ENCODE measurements around the gene CFAP157. TPM values are rescaled to one million over a fixed set of nuclear protein-coding genes. Genes with fewer than 3 reads are reported as not detected.

Gene CFAP157
- total RNA-seq, 1 experiment from 2014 or later: not detected

DNA sequence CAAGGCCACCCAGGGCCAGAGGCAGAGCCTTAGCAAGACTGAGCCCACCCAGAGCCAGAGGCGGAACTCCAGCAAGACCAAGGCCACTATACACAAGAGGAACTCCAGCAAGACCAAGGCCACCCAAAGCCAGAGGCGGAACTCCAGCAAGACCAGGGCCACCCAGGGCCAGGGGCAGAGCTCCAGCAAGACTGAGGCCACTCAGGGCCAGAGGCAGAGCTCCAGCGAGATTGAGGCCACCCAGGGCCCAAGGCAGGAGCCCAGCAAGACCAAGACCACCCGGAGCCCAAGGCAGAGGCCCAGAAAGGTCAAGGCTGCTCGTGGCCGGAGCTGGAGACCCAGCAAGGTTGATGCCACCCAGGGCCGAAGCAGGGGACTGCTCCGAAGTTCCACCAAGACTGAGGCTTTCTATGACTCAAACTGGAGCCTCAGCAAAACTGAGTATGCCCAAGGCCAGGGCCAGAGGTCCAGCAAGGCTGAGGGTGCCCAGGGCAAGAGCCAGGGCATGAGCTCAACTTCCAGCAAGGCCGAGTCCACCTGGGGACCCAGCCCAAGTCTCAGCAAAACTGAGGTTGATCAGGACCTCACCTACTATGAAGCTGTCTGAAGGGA is 24.1 kb downstream of the CFAP157 start:
- Histone ChIP-seq H3K79me2 (ENCODE audit: low read length) (no peaks in the 10 kb centered on the region), H2AFZ (ENCODE audit: low read length) (no peak overlapping the region), H3K4me2 (ENCODE audit: low read depth, low read length, poor library complexity, severe bottlenecking) (no peak overlapping the region), H3K9me3 (ENCODE audit: low read length) (no peaks in the 10 kb centered on the region), H3K9ac (ENCODE audit: low read length) (no peak overlapping the region), H3K9me2 (replicated peaks; ENCODE audit: insufficient read depth, low read length) (no peaks in the 10 kb centered on the region), H3K27ac (ENCODE audit: low read length) (no peak overlapping the region), H3K27me3 (ENCODE audit: low read length) (no peaks in the 10 kb centered on the region), H3K36me3 (ENCODE audit: insufficient read depth, low read length) (no peaks in the 10 kb centered on the region), H3K4me1 (ENCODE audit: low read length) (peaks cover 14% of the 10 kb centered on the region), H4K20me1 (ENCODE audit: insufficient read depth, low read depth, low read length) (no peaks in the 10 kb centered on the region), H3K4me3 (ENCODE audit: low read length) (no peak overlapping the region)
- no peak for DNase-seq

- no peaks in the 10 kb centered on the region for H4K20me1 ChIP-seq (ENCODE audit: insufficient read depth, low read depth, low read length)
- H3K9ac ChIP-seq (ENCODE audit: low read length): no peak overlapping the region
- no peak overlapping the region for H3K27ac ChIP-seq (ENCODE audit: low read length)
- H3K4me2 ChIP-seq (ENCODE audit: low read depth, low read length, poor library complexity, severe bottlenecking): no peak overlapping the region
- no peaks in the 10 kb centered on the region for H3K9me3 ChIP-seq (ENCODE audit: low read length)
- H3K9me2 ChIP-seq (replicated peaks; ENCODE audit: insufficient read depth, low read length): no peaks in the 10 kb centered on the region
- no peaks in the 10 kb centered on the region for H3K36me3 ChIP-seq (ENCODE audit: insufficient read depth, low read length)
- H2AFZ ChIP-seq (ENCODE audit: low read length): no peak overlapping the region
- H3K79me2 ChIP-seq (ENCODE audit: low read length): no peaks in the 10 kb centered on the region
- peaks cover 14% of the 10 kb centered on the region for H3K4me1 ChIP-seq (ENCODE audit: low read length)
- H3K4me3 ChIP-seq (ENCODE audit: low read length): no peak overlapping the region
- no peak for DNase-seq
- no peaks in the 10 kb centered on the region for H3K27me3 ChIP-seq (ENCODE audit: low read length)
These were observed 25.1 kb downstream of the CFAP157 start for GRCh38 chr9:127731938-127732337.

DNA sequence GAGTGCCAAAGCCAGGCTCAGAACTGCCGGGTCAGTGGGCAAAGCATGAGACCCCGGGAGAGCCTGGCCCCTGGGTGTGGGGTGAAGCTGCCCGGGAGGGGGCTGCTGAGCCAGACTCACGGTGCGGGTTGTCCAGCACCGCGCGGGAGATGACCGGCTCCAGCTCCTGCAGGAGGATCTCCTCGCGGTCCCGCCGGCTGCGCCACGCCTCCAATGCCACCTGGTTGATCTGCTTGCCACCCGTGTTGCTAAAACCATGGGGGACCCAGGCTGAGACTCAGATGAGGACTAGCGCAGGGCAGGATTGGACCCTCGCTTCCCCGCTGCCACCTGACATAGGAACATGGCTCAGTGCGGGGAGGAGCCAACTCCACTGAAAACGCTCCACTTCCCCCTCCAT is 25.7 kb downstream of the CFAP157 start:
- Histone ChIP-seq H3K9me3 (ENCODE audit: low read length) (no peaks in the 10 kb centered on the region), H2AFZ (ENCODE audit: low read length) (no peak overlapping the region), H3K27me3 (ENCODE audit: low read length) (no peaks in the 10 kb centered on the region), H3K4me3 (ENCODE audit: low read length) (no peak overlapping the region), H3K79me2 (ENCODE audit: low read length) (no peaks in the 10 kb centered on the region), H3K9me2 (replicated peaks; ENCODE audit: insufficient read depth, low read length) (no peaks in the 10 kb centered on the region), H3K27ac (ENCODE audit: low read length) (no peak overlapping the region), H3K4me2 (ENCODE audit: low read depth, low read length, poor library complexity, severe bottlenecking) (no peak overlapping the region), H4K20me1 (ENCODE audit: insufficient read depth, low read depth, low read length) (no peaks in the 10 kb centered on the region), H3K9ac (ENCODE audit: low read length) (no peak overlapping the region), H3K36me3 (ENCODE audit: insufficient read depth, low read length) (no peaks in the 10 kb centered on the region), H3K4me1 (ENCODE audit: low read length) (peaks cover 14% of the 10 kb centered on the region)
- no peak for DNase-seq

- Histone ChIP-seq H3K4me3 (ENCODE audit: low read length) (no peak overlapping the region; the same call in 1 of the 2 replicates), H3K4me2 (ENCODE audit: low read depth, low read length, poor library complexity, severe bottlenecking) (peak overlapping the region; percentile 95), H3K79me2 (ENCODE audit: low read length) (no peaks in the 10 kb centered on the region), H3K4me1 (ENCODE audit: low read length) (peaks cover 14% of the 10 kb centered on the region), H3K9ac (ENCODE audit: low read length) (peak overlapping the region; percentile 86), H3K27me3 (ENCODE audit: low read length) (no peaks in the 10 kb centered on the region), H3K27ac (ENCODE audit: low read length) (no peak overlapping the region), H3K36me3 (ENCODE audit: insufficient read depth, low read length) (no peaks in the 10 kb centered on the region), H2AFZ (ENCODE audit: low read length) (no peak overlapping the region), H3K9me3 (ENCODE audit: low read length) (no peaks in the 10 kb centered on the region), H4K20me1 (ENCODE audit: insufficient read depth, low read depth, low read length) (no peaks in the 10 kb centered on the region), H3K9me2 (replicated peaks; ENCODE audit: insufficient read depth, low read length) (no peaks in the 10 kb centered on the region)
- no peak for DNase-seq
These were observed 26.8 kb downstream of the CFAP157 start for GRCh38 chr9:127733614-127734013.

- Histone ChIP-seq H4K20me1 (ENCODE audit: insufficient read depth, low read depth, low read length) (no peaks in the 10 kb centered on the region), H3K27ac (ENCODE audit: low read length) (no peak overlapping the region), H3K79me2 (ENCODE audit: low read length) (no peaks in the 10 kb centered on the region), H3K9ac (ENCODE audit: low read length) (peak overlapping the region; percentile 86), H3K9me2 (replicated peaks; ENCODE audit: insufficient read depth, low read length) (no peaks in the 10 kb centered on the region), H3K36me3 (ENCODE audit: insufficient read depth, low read length) (no peaks in the 10 kb centered on the region), H3K4me3 (ENCODE audit: low read length) (peak overlapping the region; percentile 86; the same call in 1 of the 2 replicates), H3K9me3 (ENCODE audit: low read length) (no peaks in the 10 kb centered on the region), H3K4me2 (ENCODE audit: low read depth, low read length, poor library complexity, severe bottlenecking) (peak overlapping the region; percentile 95), H3K27me3 (ENCODE audit: low read length) (no peaks in the 10 kb centered on the region), H3K4me1 (ENCODE audit: low read length) (peaks cover 14% of the 10 kb centered on the region), H2AFZ (ENCODE audit: low read length) (no peak overlapping the region)
- no peak for DNase-seq
These were observed 27.5 kb downstream of the CFAP157 start for GRCh38 chr9:127734247-127734746.

DNA sequence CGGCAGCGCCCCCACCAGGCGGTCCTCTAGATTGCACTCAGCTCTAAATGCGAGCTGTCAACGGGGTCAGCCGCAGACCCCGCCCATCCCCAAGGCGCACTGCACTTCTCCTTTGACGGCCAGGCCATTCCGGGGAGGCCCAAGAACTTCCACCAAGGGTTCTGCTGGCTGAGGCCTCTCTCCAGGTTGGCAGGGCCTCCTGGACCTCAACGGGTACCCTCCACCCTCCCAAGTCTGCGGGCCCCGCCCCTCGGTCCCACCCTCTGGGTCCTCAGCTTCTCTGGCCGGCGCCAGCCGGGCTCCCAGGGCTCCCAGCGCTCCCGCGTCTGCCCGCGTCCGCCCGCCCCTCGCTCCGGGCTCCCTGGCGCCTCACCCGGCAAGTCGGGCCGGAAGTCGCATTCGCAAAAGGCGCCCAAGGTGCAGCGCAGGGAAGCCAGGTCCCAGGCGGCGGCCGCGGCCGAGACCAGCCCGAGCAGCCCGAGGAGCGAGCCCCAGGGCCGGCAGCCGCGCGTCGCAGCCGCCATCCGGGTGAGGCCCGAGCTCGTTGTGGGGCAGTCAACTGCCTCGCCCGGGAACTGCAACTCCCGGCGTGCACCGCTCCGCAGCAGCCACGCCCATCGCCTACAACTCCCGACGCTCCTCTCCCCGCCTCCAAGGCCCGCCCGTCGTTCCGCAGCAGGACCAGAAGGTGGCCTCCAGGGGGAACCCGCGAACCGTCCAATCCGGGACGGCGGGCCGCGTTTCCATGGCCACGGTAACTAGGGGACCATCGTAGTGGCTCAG is 28.1 kb downstream of the CFAP157 start, which contains the start of gene TOR2A:
Gene TOR2A (minus strand): TSS at position 548 of the 783 bp plus-strand sequence. CDS start 24 bp downstream, at position 524.
- H4K20me1 ChIP-seq (ENCODE audit: insufficient read depth, low read depth, low read length): no peaks in the 10 kb centered on the region
- peak within 1 kb of the TSS; percentile 95 for H3K4me2 ChIP-seq (ENCODE audit: low read depth, low read length, poor library complexity, severe bottlenecking)
- H3K9me3 ChIP-seq (ENCODE audit: low read length): no peaks in the 10 kb centered on the region
- peak within 1 kb of the TSS; percentile 51 for H3K27ac ChIP-seq (ENCODE audit: low read length)
- peaks cover 14% of the 10 kb centered on the region for H3K4me1 ChIP-seq (ENCODE audit: low read length)
- no peaks in the 10 kb centered on the region for H3K9me2 ChIP-seq (replicated peaks; ENCODE audit: insufficient read depth, low read length)
- DNase-seq: peak; percentile 99
- H3K36me3 ChIP-seq (ENCODE audit: insufficient read depth, low read length): no peaks in the 10 kb centered on the region
- no peaks in the 10 kb centered on the region for H3K27me3 ChIP-seq (ENCODE audit: low read length)
- peak within 1 kb of the TSS; percentile 86 for H3K9ac ChIP-seq (ENCODE audit: low read length)
- H2AFZ ChIP-seq (ENCODE audit: low read length): peak within 1 kb of the TSS; percentile 97; the same call in 1 of the 2 replicates
- peak within 1 kb of the TSS; percentile 86 for H3K4me3 ChIP-seq (ENCODE audit: low read length)
- H3K79me2 ChIP-seq (ENCODE audit: low read length): no peaks in the 10 kb centered on the region

DNA sequence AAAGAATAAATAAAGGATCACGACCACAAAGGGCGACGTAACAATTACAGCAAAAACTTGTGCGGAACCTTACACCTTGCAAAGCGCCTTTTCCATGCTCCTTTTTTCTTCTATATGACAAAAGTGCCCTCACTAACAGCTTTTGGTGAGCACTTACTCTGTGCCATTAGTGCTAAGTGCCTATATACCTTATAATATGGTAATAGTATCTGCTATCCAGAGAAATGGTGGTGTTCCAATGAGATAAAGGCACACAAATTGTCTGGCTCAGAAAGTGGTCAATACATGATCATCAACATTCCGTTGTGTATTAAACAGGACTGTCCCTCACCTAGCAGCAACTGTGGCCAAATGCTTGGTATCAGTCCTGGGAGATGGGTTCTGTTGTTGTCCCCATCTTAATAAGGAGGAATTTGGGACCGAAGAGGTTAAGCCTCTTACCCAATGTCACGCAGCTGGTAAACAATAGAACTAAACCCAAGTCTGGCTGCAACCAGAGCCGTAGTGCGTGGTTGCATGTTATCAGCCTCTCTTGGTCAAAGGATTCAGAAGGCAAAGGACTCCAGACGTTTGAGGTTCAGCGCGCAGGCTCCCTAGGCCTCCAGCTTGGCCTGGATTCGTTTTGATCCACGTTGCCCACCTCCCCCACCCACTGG is 28.9 kb downstream of the CFAP157 start:
- Histone ChIP-seq H3K9me2 (replicated peaks; ENCODE audit: insufficient read depth, low read length) (no peaks in the 10 kb centered on the region), H3K27me3 (ENCODE audit: low read length) (no peaks in the 10 kb centered on the region), H3K4me1 (ENCODE audit: low read length) (peaks cover 14% of the 10 kb centered on the region), H3K9ac (ENCODE audit: low read length) (no peak overlapping the region), H3K4me2 (ENCODE audit: low read depth, low read length, poor library complexity, severe bottlenecking) (peak overlapping the region; percentile 95), H2AFZ (ENCODE audit: low read length) (no peak overlapping the region), H3K79me2 (ENCODE audit: low read length) (no peaks in the 10 kb centered on the region), H4K20me1 (ENCODE audit: insufficient read depth, low read depth, low read length) (no peaks in the 10 kb centered on the region), H3K4me3 (ENCODE audit: low read length) (peak overlapping the region; percentile 7; the same call in 1 of the 2 replicates), H3K27ac (ENCODE audit: low read length) (no peak overlapping the region), H3K9me3 (ENCODE audit: low read length) (no peaks in the 10 kb centered on the region), H3K36me3 (ENCODE audit: insufficient read depth, low read length) (no peaks in the 10 kb centered on the region)
- no peak for DNase-seq

- H3K9ac ChIP-seq (ENCODE audit: low read length): no peak overlapping the region
- H3K4me2 ChIP-seq (ENCODE audit: low read depth, low read length, poor library complexity, severe bottlenecking): no peak overlapping the region
- H3K4me3 ChIP-seq (ENCODE audit: low read length): no peak overlapping the region
- no peaks in the 10 kb centered on the region for H3K36me3 ChIP-seq (ENCODE audit: insufficient read depth, low read length)
- H3K9me3 ChIP-seq (ENCODE audit: low read length): no peaks in the 10 kb centered on the region
- H3K79me2 ChIP-seq (ENCODE audit: low read length): no peaks in the 10 kb centered on the region
- H3K9me2 ChIP-seq (replicated peaks; ENCODE audit: insufficient read depth, low read length): no peaks in the 10 kb centered on the region
- H3K27ac ChIP-seq (ENCODE audit: low read length): no peak overlapping the region
- H3K27me3 ChIP-seq (ENCODE audit: low read length): no peaks in the 10 kb centered on the region
- peaks cover 14% of the 10 kb centered on the region for H3K4me1 ChIP-seq (ENCODE audit: low read length)
- H2AFZ ChIP-seq (ENCODE audit: low read length): no peak overlapping the region
- DNase-seq: no peak
- no peaks in the 10 kb centered on the region for H4K20me1 ChIP-seq (ENCODE audit: insufficient read depth, low read depth, low read length)
These were observed 31.9 kb downstream of the CFAP157 start for GRCh38 chr9:127738666-127739065.
